GM12878 (cell line): ENCODE data around the gene APCDD1. TPM values are rescaled to one million over a fixed set of nuclear protein-coding genes. Genes with fewer than 3 reads are reported as not detected.

Experiments
- ATAC-seq: fragments of 200-7000 bp; cut with Tn5 transposase; 3 replicates; pipeline ENCODE4 v1.9.1; 2020; ENCODE audit warnings: mild to moderate bottlenecking, moderate library complexity
- BruUV-seq: library from RNA; stranded (reverse); fragments of 400-500 nt; replicated peaks from 2 replicates; lab custom pipeline; 2021; lab: Mats Ljungman, UMichigan
- CTCF ChIA-PET: fragments of 300-600 bp; sonication (Branson Sonifier 250); formaldehyde crosslinking; extraction: SDS; loops from one replicate; lab custom pipeline; 2021; ENCODE audit warnings: inconsistent platforms; lab: Yijun Ruan, JAX
- POLR2A ChIA-PET: fragments of 350-600 bp; formaldehyde crosslinking; extraction: SDS; loops from one replicate; lab custom pipeline; 2021; ENCODE audit warnings: inconsistent platforms; lab: Charles Lee
- RAD21 ChIA-PET: fragments of 300-600 bp; sonication (Branson Sonifier 250); formaldehyde crosslinking; loops from one replicate; lab custom pipeline; 2023; ENCODE audit warnings: antibody characterized with exemption; ENCODE audit not compliant: unreplicated experiment; lab: Charles Lee
- SMC1A ChIA-PET: fragments of 300-600 bp; sonication (Branson Sonifier 250); formaldehyde crosslinking; loops from one replicate; lab custom pipeline; 2023; ENCODE audit not compliant: unreplicated experiment, uncharacterized antibody; lab: Charles Lee
- DNase-seq: peaks from one replicate; pipeline ENCODE4 v3.0.0-alpha.2; 2011; ENCODE audit warnings: low read depth, low spot score
- FAIRE-seq: peaks from 3 replicates; lab custom pipeline; 2011; peaks lifted over from hg19 to GRCh38; lab: Jason Lieb, UNC
- H2AFZ ChIP-seq: 2 replicates; pipeline ENCODE4 v1.6.0; 2011; ENCODE audit warnings: low read depth, low read length, control low read depth; ENCODE audit not compliant: control insufficient read depth
- H3K27ac ChIP-seq: 2 replicates; pipeline ENCODE4 v1.5.1; 2011; ENCODE audit warnings: control low read depth; ENCODE audit not compliant: control insufficient read depth, insufficient read depth
- H3K27me3 ChIP-seq, 2 experiments: replicated peaks in 1 of 2; 2 replicates each; pipeline versions ENCODE4 v1.6.0 to v1.6.1; 2011; ENCODE audit warnings: low read length in 1 of 2; ENCODE audit not compliant: control insufficient read depth in 2 of 2, insufficient read depth in 2 of 2
- H3K36me3 ChIP-seq, 2 experiments: 2 replicates each; pipeline ENCODE4 v1.5.1; 2011; ENCODE audit warnings: low read length in 1 of 2; ENCODE audit not compliant: control insufficient read depth in 2 of 2, insufficient read depth in 2 of 2
- H3K4me1 ChIP-seq: 2 replicates; pipeline ENCODE4 v1.6.1; 2011; ENCODE audit warnings: mild to moderate bottlenecking, low read length, moderate library complexity, mixed read lengths; ENCODE audit not compliant: control insufficient read depth, insufficient read depth
- H3K4me2 ChIP-seq: 2 replicates; pipeline ENCODE4 v1.6.0; 2011; ENCODE audit warnings: control low read depth; ENCODE audit not compliant: control insufficient read depth, insufficient read depth
- H3K4me3 ChIP-seq: fragments of 200-600 bp; sonication (generic); 2 replicates; pipeline ENCODE4 v1.5.1; 2016
- H3K79me2 ChIP-seq: 2 replicates; pipeline ENCODE4 v1.6.0; 2011; ENCODE audit warnings: low read length; ENCODE audit not compliant: control insufficient read depth, insufficient read depth
- H3K9ac ChIP-seq: 2 replicates; pipeline ENCODE4 v1.8.0; 2011; ENCODE audit warnings: low read length, control low read depth, mixed read lengths; ENCODE audit not compliant: control insufficient read depth, insufficient read depth
- H3K9me3 ChIP-seq: replicated peaks from 3 replicates; pipeline ENCODE4 v1.5.1; 2011; ENCODE audit warnings: mild to moderate bottlenecking, low read length; ENCODE audit not compliant: control insufficient read depth, insufficient read depth
- H4K20me1 ChIP-seq: 2 replicates; pipeline ENCODE4 v1.6.0; 2011; ENCODE audit not compliant: control insufficient read depth, insufficient read depth
- ASH2L ChIP-seq: fragments of 300-600, 200-600 bp; sonication (generic); IDR thresholded peaks from 2 replicates; pipeline ENCODE4 v1.6.1; 2017; ENCODE audit warnings: low read depth, mild to moderate bottlenecking, borderline replicate concordance
- BCL3 ChIP-seq: IDR thresholded peaks from 2 replicates; pipeline ENCODE4 v1.6.1; 2011; ENCODE audit warnings: borderline replicate concordance, low read depth, mild to moderate bottlenecking, moderate library complexity, low read length; ENCODE audit not compliant: insufficient read depth, poor library complexity, severe bottlenecking
- CBX3 ChIP-seq: fragments of 200-600 bp; sonication (generic); IDR thresholded peaks from 2 replicates; pipeline ENCODE4 v1.6.1; 2016; ENCODE audit warnings: low read depth, borderline replicate concordance
- E4F1 ChIP-seq: fragments of 450-650 bp; IDR thresholded peaks from 2 replicates; pipeline ENCODE4 v1.6.1; 2018; ENCODE audit warnings: borderline replicate concordance, mild to moderate bottlenecking; ENCODE audit not compliant: partially characterized antibody
- HSF1 ChIP-seq: fragments of 150-350 bp; IDR thresholded peaks from 2 replicates; pipeline ENCODE4 v1.6.1; 2014; ENCODE audit warnings: mild to moderate bottlenecking, low read depth, low read length
- PAX8 ChIP-seq: fragments of 450-650 bp; IDR thresholded peaks from 2 replicates; pipeline ENCODE4 v1.6.1; 2017; ENCODE audit warnings: mild to moderate bottlenecking, moderate library complexity
- PRDM15 ChIP-seq: fragments of 450-650 bp; formaldehyde crosslinking; IDR thresholded peaks from 2 replicates; pipeline ENCODE4 v1.4.0; 2020; ENCODE audit warnings: mild to moderate bottlenecking, moderate library complexity
- SP1 ChIP-seq: IDR thresholded peaks from one replicate; pipeline ENCODE4 v1.6.1; 2011; ENCODE audit warnings: low read depth, low read length
- SUZ12 ChIP-seq: fragments of 200-600 bp; sonication (generic); IDR thresholded peaks from one replicate; pipeline ENCODE4 v1.6.1; 2018; ENCODE audit warnings: antibody characterized with exemption, mild to moderate bottlenecking; ENCODE audit not compliant: unreplicated experiment
- ZBED1 ChIP-seq: IDR thresholded peaks from 2 replicates; pipeline ENCODE4 v1.6.1; 2016; ENCODE audit warnings: borderline replicate concordance
- ZNF274 ChIP-seq: IDR thresholded peaks from one replicate; pipeline ENCODE4 v1.8.0; 2011; ENCODE audit not compliant: insufficient read length, insufficient read depth
- whole genome bisulfite sequencing: methylation state at CpG from one replicate; pipeline ENCODE4 v1.1.6; 2016; ENCODE audit warnings: low lambda C conversion rate; ENCODE audit not compliant: insufficient replicate concordance, insufficient coverage; ENCODE audit errors: missing lambda C conversion rate; 5-methylcytosine and 5-hydroxymethylcytosine counted together
- in situ Hi-C: fragments of 300-500 bp; cut with MboI; formaldehyde crosslinking; loops from 9 replicates; pipeline ENCODE4 v1.14.3; 2018; ENCODE audit warnings: mixed read lengths
- intact Hi-C: fragments of 100-400 bp; cut with micrococcal nuclease; formaldehyde crosslinking; loops from one replicate; pipeline ENCODE4 v1.14.2; 2022; ENCODE audit not compliant: unreplicated experiment
- polyA plus RNA-seq, 11 experiments: library from polyadenylated mRNA; depleted of rRNA in 4 of 11; unstranded in 6 of 11; stranded (reverse) in 5 of 11; fragments of >200 nt; fragmentation: Nextera tagmentation in 4 of 11; fragmentation: Illumina TruSeq in 1 of 11; extraction: Ambion mirVana in 4 of 11; extraction: Trizol in 1 of 11; gene quantifications; 1 replicate in 1 of 11; 2 replicates in 10 of 11; pipeline versions ENCODE4 v1.2.1 to v1.2.3, GENCODE V29; 2011 to 2016; ENCODE audit warnings: inconsistent platforms in 2 of 11, missing spikeins in 2 of 11, low read depth in 1 of 11
- total RNA-seq, 4 experiments: library from RNA; depleted of rRNA in 3 of 4; stranded (reverse); fragments of >200 nt in 3 of 4; fragmentation: Illumina TruSeq in 1 of 4; extraction: Trizol in 1 of 4; gene quantifications; 2 replicates each; pipeline versions ENCODE4 v1.2.1 to v1.2.3, GENCODE V29; 2013 to 2021

Gene APCDD1
- total and polyA plus RNA-seq, 10 of the 15 experiments (the other 5 are each of a cell fraction or from before 2014, with no cell fraction given): not detected

GRCh38 chr18:10508591-10508990, 54.2 kb downstream of the APCDD1 start (continued):
- no peak for TF ChIP-seq HSF1
- no peak for TF ChIP-seq ZNF274
- TF ChIP-seq ASH2L: no peak
- no peak for TF ChIP-seq CBX3
- TF ChIP-seq E4F1: no peak

- H3K4me1 ChIP-seq: no peaks in the 10 kb centered on the region
- in situ Hi-C loops: no loop called here
- H4K20me1 ChIP-seq: no peaks in the 10 kb centered on the region
- no peak for FAIRE-seq
- H3K4me2 ChIP-seq: no peak overlapping the region
- intact Hi-C loops: no loop called here
- 0% methylated on average over 2 of the region's 2 CpGs for WGBS
- SMC1A ChIA-PET: interaction anchor here (1.5 kb wide), 1 partner anchor 14 kb away, joined by 4 read pairs; no protein-coding TSS in a partner anchor
- BruUV-seq: no TSS peak
- DNase-seq: no peak
- CTCF ChIA-PET: interaction anchor here (1.2 kb wide), 1 partner anchor 11 kb away, joined by 3 read pairs; no protein-coding TSS in a partner anchor
- no peak for ATAC-seq
- H3K9ac ChIP-seq: no peak overlapping the region
- H3K36me3 ChIP-seq: no peaks in the 10 kb centered on the region
- H3K27me3 ChIP-seq: peaks cover 1 to 3% of the 10 kb centered on the region in 2 experiments; a peak in 1 of 4 replicates
- H3K4me3 ChIP-seq: no peak overlapping the region
- H3K79me2 ChIP-seq: no peaks in the 10 kb centered on the region
- H3K9me3 ChIP-seq: no peaks in the 10 kb centered on the region; the same call in 2 of the 3 replicates
- POLR2A ChIA-PET: no interaction called here
- RAD21 ChIA-PET: no interaction called here
- H3K27ac ChIP-seq: no peak overlapping the region
- no peak overlapping the region for H2AFZ ChIP-seq
- no peak for TF ChIP-seq BCL3
- TF ChIP-seq ZBED1: no peak
- no peak for TF ChIP-seq SP1
- no peak for TF ChIP-seq SUZ12
- no peak for TF ChIP-seq PRDM15 (CRISPR knock-in tag)
- TF ChIP-seq PAX8: no peak
Measured at GRCh38 chr18:10511236-10511635, 56.8 kb downstream of the APCDD1 start.
